ENCODE results near the gene OVAAL.

OVAAL gene

GRCh38 chr1:180609643-180610555 lies 51.1 kb downstream of the OVAAL start:
- no peak for DNase-seq

GRCh38 chr1:180610556-180611015 lies 51.8 kb downstream of the OVAAL start:
- DNase-seq, result no peak

- no peak for DNase-seq
Measured at GRCh38 chr1:180611016-180611930, 52.5 kb downstream of the OVAAL start.

- no peak for DNase-seq
Measured at GRCh38 chr1:180612632-180613031, 53.9 kb downstream of the OVAAL start.

GRCh38 chr1:180614730-180615129 lies 56.0 kb downstream of the OVAAL start:
- DNase-seq, result no peak

- no peak for DNase-seq
Measured at GRCh38 chr1:180615493-180616290, 56.9 kb downstream of the OVAAL start.
